Tibial artery (tissue), 4 donors: ENCODE data around the gene WDR91.
"Not testable (repeated sequence)": the region's sequence is repeated elsewhere in the genome, so short reads cannot be mapped to it uniquely, and the experiment has no call there.

Experiments used
- DNase-seq, 2 donors: peaks; one replicate each; pipeline ENCODE4 v3.0.0-alpha.2; 2019
- H3K27ac ChIP-seq, 2 donors: fragments of 200-600 bp; sonication (generic) in 1 of 2; 1 replicate in 1 of 2; 2 replicates in 1 of 2; pipeline ENCODE4 v1.5.1; 2018 to 2019; ENCODE audit warnings: mild to moderate bottlenecking in 1 of 2
- H3K27me3 ChIP-seq, 2 donors: fragments of 200-600 bp; sonication (generic) in 1 of 2; one replicate each; pipeline versions ENCODE4 v1.5.1 to v1.6.0; 2016 to 2019
- H3K36me3 ChIP-seq, 3 donors: fragments of 200-600 bp; sonication (generic) in 2 of 3; one replicate each; pipeline ENCODE4 v1.5.1; 2016 to 2019; ENCODE audit warnings: mild to moderate bottlenecking in 2 of 3
- H3K4me1 ChIP-seq, 4 donors: fragments of 200-600 bp; sonication (generic) in 2 of 4; 1 replicate in 3 of 4; 2 replicates in 1 of 4; pipeline ENCODE4 v1.5.1; 2016 to 2019
- H3K4me3 ChIP-seq, 2 donors: fragments of 200-600 bp; sonication (generic) in 1 of 2; 1 replicate in 1 of 2; 2 replicates in 1 of 2; pipeline ENCODE4 v1.5.1; 2018 to 2019; ENCODE audit warnings: mild to moderate bottlenecking in 2 of 2
- H3K9me3 ChIP-seq, 3 donors: fragments of 200-600 bp; sonication (generic) in 1 of 3; one replicate each; pipeline ENCODE4 v1.5.1; 2016 to 2019
- CTCF ChIP-seq, 2 experiments: fragments of 200-600 bp in 1 of 2; fragments of 450-650 bp in 1 of 2; IDR thresholded peaks; one replicate each; pipeline ENCODE4 v1.5.1; 2017 to 2019; ENCODE audit warnings: antibody characterized with exemption in 2 of 2, mild to moderate bottlenecking in 1 of 2, moderate library complexity in 1 of 2
- intact Hi-C: fragments of 100-400 bp; cut with DNase I; formaldehyde crosslinking; loops from one replicate; pipeline ENCODE4 v1.15.0; 2023; ENCODE audit warnings: low total_unique reads

WDR91 gene

GRCh38 chr7:135236727-135237126, 25.4 kb upstream of the WDR91 start:
- H3K9me3 ChIP-seq: no peaks in the 10 kb centered on the region
- no peaks in the 10 kb centered on the region for H3K36me3 ChIP-seq
- intact Hi-C loops: no loop called here
- TF ChIP-seq CTCF (IDR thresholded peaks at IDR 0.05): no peak
- H3K27me3 ChIP-seq: peaks cover 0 to 2% of the 10 kb centered on the region in 2 donors
- no peaks in the 10 kb centered on the region for H3K4me1 ChIP-seq
- DNase-seq: no peak
- no peak overlapping the region for H3K27ac ChIP-seq
- no peak overlapping the region for H3K4me3 ChIP-seq

- H3K27ac ChIP-seq: no peak overlapping the region
- H3K4me1 ChIP-seq: no peaks in the 10 kb centered on the region
- intact Hi-C loops: no loop called here
- H3K9me3 ChIP-seq: no peaks in the 10 kb centered on the region
- no peak overlapping the region for H3K4me3 ChIP-seq
- TF ChIP-seq CTCF (IDR thresholded peaks at IDR 0.05): no peak
- H3K36me3 ChIP-seq: no peaks in the 10 kb centered on the region
- no peaks in the 10 kb centered on the region for H3K27me3 ChIP-seq
- no peak for DNase-seq
Observed at GRCh38 chr7:135235841-135236240, 24.5 kb upstream of the WDR91 start.

DNA sequence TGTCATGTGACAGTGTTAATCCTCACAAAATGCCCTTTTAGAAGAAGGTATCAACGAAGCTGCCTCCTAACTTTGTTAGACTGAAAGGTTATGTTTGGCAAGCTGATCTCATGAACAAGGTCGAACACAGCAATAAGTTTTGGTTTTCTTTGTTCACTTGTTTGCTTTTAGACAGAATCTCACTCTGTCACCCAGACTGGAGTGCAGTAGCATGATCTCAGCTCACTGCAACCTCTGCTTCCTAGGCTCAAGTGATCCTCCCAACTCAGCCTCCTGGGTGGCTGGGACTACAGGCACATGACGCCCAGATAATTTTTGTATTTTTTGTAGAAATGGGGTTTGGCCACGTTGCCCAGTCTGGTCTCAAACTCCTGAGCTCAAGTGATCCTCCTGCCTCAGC, 23.4 kb upstream of the WDR91 start:
- Histone ChIP-seq H3K4me3 (no peak overlapping the region), H3K9me3 (no peaks in the 10 kb centered on the region), H3K4me1 (no peaks in the 10 kb centered on the region), H3K27ac (no peak overlapping the region), H3K36me3 (no peaks in the 10 kb centered on the region), H3K27me3 (no peaks in the 10 kb centered on the region)
- no peak for TF ChIP-seq CTCF (IDR thresholded peaks at IDR 0.05)
- intact Hi-C loops: no loop called here
- no peak for DNase-seq

DNA sequence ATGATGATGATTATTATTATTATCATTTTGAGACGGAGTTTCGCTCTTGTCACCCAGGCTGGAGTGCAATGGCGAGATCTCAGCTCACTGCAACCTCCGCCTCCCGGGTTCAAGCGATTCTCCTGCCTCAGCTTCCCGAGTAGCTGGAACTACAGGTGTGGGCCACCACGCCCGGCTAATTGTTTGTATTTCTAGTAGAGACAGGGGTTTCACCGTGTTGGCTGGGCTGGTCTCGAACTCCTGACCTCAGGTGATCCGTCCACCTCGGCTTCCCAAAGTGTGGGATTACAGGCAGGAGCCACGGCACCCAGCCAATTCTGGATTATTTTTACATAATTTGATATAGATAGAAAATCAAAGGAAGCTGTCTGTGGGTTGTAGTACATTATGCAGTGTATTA, 22.8 kb upstream of the WDR91 start:
- intact Hi-C loops, H3K27me3 ChIP-seq: not testable (repeated sequence)

DNA sequence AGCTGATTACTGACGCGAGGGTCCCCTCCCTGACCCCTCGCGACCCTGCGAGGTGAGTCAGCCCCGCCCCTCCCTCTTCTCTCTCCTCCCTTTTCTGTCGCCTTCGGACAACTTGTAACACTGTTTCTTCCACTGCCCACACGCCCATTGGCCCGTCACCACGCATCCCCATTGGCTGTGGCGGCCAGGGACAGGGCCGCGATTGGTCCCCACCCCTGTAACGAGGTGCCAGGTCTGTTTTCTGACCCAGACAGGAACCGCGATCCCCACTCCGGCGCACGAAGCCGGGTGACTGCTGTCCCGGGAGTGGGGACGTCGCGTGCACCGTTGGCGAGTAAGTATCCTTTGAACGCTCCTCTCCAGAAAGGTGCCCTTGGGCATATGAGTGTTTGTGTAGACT, 22.2 kb upstream of the WDR91 start, which contains the start of gene STRA8:
Gene STRA8, plus strand, starts transcription at position 269 of the 400 bp plus-strand sequence. CDS start 6,687 bp downstream, outside the sequence.
- Histone ChIP-seq H3K9me3 (no peaks in the 10 kb centered on the region), H3K4me3 (no peak within 1 kb of the TSS), H3K27ac (no peak within 1 kb of the TSS), H3K36me3 (no peaks in the 10 kb centered on the region), H3K27me3 (no peaks in the 10 kb centered on the region), H3K4me1 (no peaks in the 10 kb centered on the region)
- no peak for DNase-seq
- TF ChIP-seq CTCF (IDR thresholded peaks at IDR 0.05): no peak
- intact Hi-C loops: no loop called here

More for the DNA sequence above, 22.8 kb upstream of the WDR91 start:
- H3K36me3 ChIP-seq, H3K9me3 ChIP-seq, H3K4me3 ChIP-seq, H3K4me1 ChIP-seq, DNase-seq, H3K27ac ChIP-seq: not testable (repeated sequence)

GRCh38 chr7:135232720-135233119, 21.4 kb upstream of the WDR91 start:
- H3K4me1 ChIP-seq: no peaks in the 10 kb centered on the region
- H3K27me3 ChIP-seq: no peaks in the 10 kb centered on the region
- intact Hi-C loops: no loop called here
- H3K4me3 ChIP-seq: no peak overlapping the region
- DNase-seq: no peak
- no peaks in the 10 kb centered on the region for H3K36me3 ChIP-seq
- no peak overlapping the region for H3K27ac ChIP-seq
- no peaks in the 10 kb centered on the region for H3K9me3 ChIP-seq
- no peak for TF ChIP-seq CTCF (IDR thresholded peaks at IDR 0.05)
